Adrenal gland (tissue), 12 donors: Measurements from ENCODE around the gene KCNQ4. TPM values are rescaled to one million over a fixed set of nuclear protein-coding genes. Genes with fewer than 3 reads are reported as not detected.

ENCODE experiments used
- DNase-seq, 7 donors: peaks; one replicate each; pipeline ENCODE4 v3.0.0-alpha.2; 2019 to 2020
- H3K27ac ChIP-seq, 5 donors: fragments of 200-600 bp; sonication (generic) in 4 of 5; 1 replicate in 3 of 5; 2 replicates in 2 of 5; pipeline versions ENCODE4 v1.5.1 to v1.8.0; 2016 to 2020; ENCODE audit warnings: mild to moderate bottlenecking in 1 of 5
- H3K27me3 ChIP-seq: fragments of 200-600 bp; 2 replicates; pipeline ENCODE4 v1.8.0; 2021
- H3K36me3 ChIP-seq, 2 donors: fragments of 200-600 bp; replicated peaks in 1 of 2; 1 replicate in 1 of 2; 2 replicates in 1 of 2; pipeline versions ENCODE4 v1.5.1 to v1.8.0; 2018 to 2022
- H3K4me1 ChIP-seq, 2 donors: fragments of 200-600 bp; replicated peaks in 1 of 2; 1 replicate in 1 of 2; 2 replicates in 1 of 2; pipeline versions ENCODE4 v1.5.1 to v1.8.0; 2018 to 2021
- H3K4me3 ChIP-seq, 4 donors: fragments of 200-600 bp; sonication (generic) in 3 of 4; one replicate each; pipeline ENCODE4 v1.5.1; 2016 to 2018
- H3K9me3 ChIP-seq, 3 donors: fragments of 200-600 bp; sonication (generic) in 1 of 3; replicated peaks in 1 of 3; 1 replicate in 2 of 3; 2 replicates in 1 of 3; pipeline versions ENCODE4 v1.5.1 to v1.8.0; 2016 to 2021
- CTCF ChIP-seq, 6 experiments: fragments of 450-650 bp in 4 of 6; fragments of 200-600 bp in 2 of 6; sonication (generic) in 1 of 6; IDR thresholded peaks; 1 replicate in 5 of 6; 2 replicates in 1 of 6; pipeline versions ENCODE4 v1.5.1 to v1.8.0; 2016 to 2021; ENCODE audit warnings: antibody characterized with exemption in 6 of 6, mild to moderate bottlenecking in 2 of 6, moderate library complexity in 1 of 6
- POLR2A ChIP-seq, 2 donors: fragments of 450-650 bp; IDR thresholded peaks; one replicate each; pipeline ENCODE4 v1.6.1; 2017; ENCODE audit warnings: antibody characterized with exemption in 2 of 2, mild to moderate bottlenecking in 2 of 2, moderate library complexity in 1 of 2
- WGBS, 4 donors: extraction: QIAGEN DNeasy Blood & Tissue Kit in 2 of 4; methylation state at CpG; one replicate each; pipeline versions ENCODE4 v1.1.5 to v1.1.7; 2013 to 2017; 5-methylcytosine and 5-hydroxymethylcytosine counted together
- intact Hi-C, 2 donors: fragments of 100-400 bp; cut with DNase I; formaldehyde crosslinking; loops; one replicate each; pipeline versions ENCODE4 v1.14.1 to v1.15.0; 2022 to 2023
- polyA plus RNA-seq, 3 donors: library from polyadenylated mRNA; stranded (reverse); fragments of 200-250 nt in 2 of 3; fragments of 350-450 nt in 1 of 3; fragmentation: Illumina TruSeq in 1 of 3; extraction: RNeasy Lipid Tissue Mini Kit (QIAGEN cat#74804) in 1 of 3; gene quantifications; one replicate each; pipeline ENCODE4 v1.2.3, GENCODE V29; 2013 to 2014
- total RNA-seq, 9 donors: library from RNA; depleted of rRNA in 4 of 9; stranded (reverse); fragments of >200 nt in 4 of 9; fragments of 120-200 nt in 1 of 9; fragmentation: NEBNext Ultra II Directional in 1 of 9; extraction: Animal tissue kit (Norgen Biotek cat#: 25700) in 1 of 9; gene quantifications; one replicate each; pipeline versions ENCODE4 v1.1.0 to v1.2.4, GENCODE V29; 2013 to 2023
- donor health status: healthy with polysubstance abuse.
- donor health status: Bipolar disorder and iron deficiency.
- donor health status: DM: yes; HTN: yes; CAD: no.
- donor health status: DM: no; HTN: no; CAD: no.
- donor health status: DM: no; HTN: no; CAD: no.
- donor health status: DM: yes; HTN: yes; CAD: no.

KCNQ4 gene
- total and polyA plus RNA-seq, 12 donors: 0.06 to 1.0 (median 0.29) TPM; not detected in 2

GRCh38 chr1:40770296-40771070, 13.1 kb upstream of the KCNQ4 start:
- Histone ChIP-seq H3K36me3 (peaks cover 0 to 63% of the 10 kb centered on the region in 2 donors), H3K27ac (no peak overlapping the region), H3K4me3 (no peak overlapping the region), H3K27me3 (no peaks in the 10 kb centered on the region), H3K9me3 (no peaks in the 10 kb centered on the region), H3K4me1 (peaks cover 0 to 5% of the 10 kb centered on the region in 2 donors)
- 61 to 80% (median 71%) methylated on average over 13 to 18 of the region's 18 CpGs for WGBS, 4 donors
- TF ChIP-seq POLR2A (IDR thresholded peaks at IDR 0.05) (no peak), CTCF (IDR thresholded peaks at IDR 0.05) (no peak)
- no peak for DNase-seq
- intact Hi-C loops: loop anchor here in 1 of 2 donors (5.0 kb wide), 1 partner anchor 77 kb away; no protein-coding TSS in a partner anchor

- peaks cover 0 to 45% of the 10 kb centered on the region in 2 donors for H3K36me3 ChIP-seq
- 72 to 89% (median 87%) methylated on average over 2 of the region's 2 CpGs; no CpG with 5 or more reads in 1 of the 4 donors for WGBS, 4 donors
Measured at GRCh38 chr1:40772146-40772955, 11.2 kb upstream of the KCNQ4 start.

GRCh38 chr1:40773748-40774265, 9.8 kb upstream of the KCNQ4 start:
- DNase-seq: no peak
- Histone ChIP-seq H3K9me3 (no peaks in the 10 kb centered on the region), H3K27me3 (no peaks in the 10 kb centered on the region), H3K27ac (no peak overlapping the region), H3K36me3 (peaks cover 0 to 32% of the 10 kb centered on the region in 2 donors), H3K4me3 (no peak overlapping the region), H3K4me1 (no peaks in the 10 kb centered on the region)
- 49 to 58% (median 52%) methylated on average over 6 of the region's 6 CpGs for WGBS, 4 donors
- intact Hi-C loops: loop anchor here in 1 of 2 donors (5.0 kb wide), 1 partner anchor 73 kb away; no protein-coding TSS in a partner anchor
- TF ChIP-seq POLR2A (IDR thresholded peaks at IDR 0.05) (no peak), CTCF (IDR thresholded peaks at IDR 0.05) (no peak)

More at GRCh38 chr1:40772146-40772955, 11.2 kb upstream of the KCNQ4 start:
- no peak overlapping the region for H3K27ac ChIP-seq
- H3K4me1 ChIP-seq: peaks cover 0 to 5% of the 10 kb centered on the region in 2 donors
- no peak overlapping the region for H3K4me3 ChIP-seq
- H3K27me3 ChIP-seq: no peaks in the 10 kb centered on the region
- intact Hi-C loops: loop anchor here in 1 of 2 donors (5.0 kb wide), 1 partner anchor 75 kb away; no protein-coding TSS in a partner anchor
- TF ChIP-seq POLR2A (IDR thresholded peaks at IDR 0.05): no peak
- no peak for TF ChIP-seq CTCF (IDR thresholded peaks at IDR 0.05)
- H3K9me3 ChIP-seq: no peaks in the 10 kb centered on the region
- no peak for DNase-seq
